ENCODE data around the gene PLA2G12A.
"Not testable (repeated sequence)": the region's sequence is repeated elsewhere in the genome, so short reads cannot be mapped to it uniquely, and the experiment has no call there.

Gene PLA2G12A

DNA sequence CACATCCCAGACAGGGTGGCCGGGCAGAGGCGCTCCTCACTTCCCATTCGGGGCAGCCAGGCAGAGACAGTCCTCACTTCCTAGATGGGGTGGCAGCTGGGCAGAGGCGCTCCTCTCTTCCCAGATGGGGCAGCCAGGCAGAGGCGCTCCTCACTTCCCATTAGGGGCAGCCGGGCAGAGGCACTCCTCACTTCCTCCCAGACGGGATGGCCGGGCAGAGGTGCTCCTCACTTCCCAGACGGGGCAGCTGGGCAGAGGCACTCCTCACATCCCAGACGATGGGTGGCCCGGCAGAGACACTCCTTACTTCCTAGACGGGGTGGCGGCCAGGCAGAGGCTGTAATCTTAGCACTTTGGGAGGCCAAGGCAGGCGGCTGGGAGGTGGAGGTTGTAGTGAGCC, 50.9 kb downstream of the PLA2G12A start:
- not testable (repeated sequence) for DNase-seq (ENCODE audit: low spot score)

- not testable (repeated sequence) for DNase-seq (ENCODE audit: low spot score)
Observed at GRCh38 chr4:109678472-109678871, 51.4 kb downstream of the PLA2G12A start.

DNA sequence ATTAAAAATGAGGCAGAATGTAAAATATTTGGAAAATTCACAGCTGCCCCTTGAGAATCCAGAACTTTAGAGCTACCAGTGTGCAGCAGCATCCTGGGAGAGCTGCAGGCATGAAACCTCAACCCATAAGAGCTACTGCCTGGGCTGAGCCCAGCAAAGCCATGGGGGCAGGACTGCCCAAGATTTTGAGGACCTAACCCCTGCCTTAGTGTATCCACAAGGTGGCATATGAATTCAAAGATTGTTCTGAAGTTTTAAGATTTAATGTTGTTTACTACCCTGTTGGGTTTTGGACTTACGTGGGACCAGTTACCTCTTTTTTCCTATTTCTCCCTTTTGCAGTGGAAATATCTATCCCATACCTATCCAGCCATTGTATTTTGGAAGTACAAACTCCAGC, 53.0 kb downstream of the PLA2G12A start:
- DNase-seq (ENCODE audit: low spot score) = no peak

DNA sequence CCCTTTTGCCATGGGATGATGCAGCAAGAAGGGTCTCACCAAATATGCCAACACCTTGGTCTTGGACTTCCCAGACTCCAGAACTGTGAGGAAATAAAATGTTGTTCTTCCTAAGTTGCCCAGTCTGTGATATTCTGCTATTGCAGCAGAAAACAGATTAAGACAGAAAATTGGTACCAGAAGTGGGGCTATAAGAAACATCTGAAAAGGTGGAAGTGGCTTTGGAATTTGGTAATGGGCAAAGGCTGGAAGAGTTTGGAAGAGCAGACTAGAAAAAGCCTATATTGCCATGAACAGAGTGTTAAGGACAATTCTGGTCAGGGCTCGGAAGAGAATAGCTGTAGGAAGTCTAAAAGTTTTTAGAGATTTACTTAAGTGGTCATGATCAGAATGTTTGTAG, 54.0 kb downstream of the PLA2G12A start:
- no peak for DNase-seq (ENCODE audit: low spot score)

GRCh38 chr4:109675181-109675580, 54.7 kb downstream of the PLA2G12A start:
- no peak for DNase-seq (ENCODE audit: low spot score)

- no peak for DNase-seq (ENCODE audit: low spot score)
Observed at GRCh38 chr4:109673303-109673702, 56.6 kb downstream of the PLA2G12A start.

- no peak for DNase-seq (ENCODE audit: low spot score)
Observed at GRCh38 chr4:109672169-109672930, 57.5 kb downstream of the PLA2G12A start.

DNA sequence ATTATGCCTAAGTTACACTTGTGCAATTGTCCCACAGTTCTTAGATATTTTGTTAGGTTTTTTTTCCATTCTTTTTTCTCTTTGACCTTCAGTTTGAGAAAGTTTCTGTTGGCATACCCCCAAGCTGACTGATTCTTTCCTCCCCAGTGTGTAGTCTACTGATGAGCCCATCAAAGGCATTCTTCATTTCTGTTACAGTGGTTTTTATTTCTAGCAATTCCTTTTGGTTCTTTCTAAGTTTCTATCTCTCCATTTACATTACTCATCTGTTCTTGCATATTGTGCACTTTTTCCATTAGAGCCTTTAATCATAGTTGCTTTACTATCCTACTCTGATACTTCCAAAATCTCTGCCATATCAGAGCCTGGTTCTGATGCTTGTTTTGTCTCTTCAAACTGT, 58.5 kb downstream of the PLA2G12A start:
- DNase-seq (ENCODE audit: low spot score) = no peak

GRCh38 chr4:109665783-109666485, 63.9 kb downstream of the PLA2G12A start:
- no peak for DNase-seq (ENCODE audit: low spot score)

DNA sequence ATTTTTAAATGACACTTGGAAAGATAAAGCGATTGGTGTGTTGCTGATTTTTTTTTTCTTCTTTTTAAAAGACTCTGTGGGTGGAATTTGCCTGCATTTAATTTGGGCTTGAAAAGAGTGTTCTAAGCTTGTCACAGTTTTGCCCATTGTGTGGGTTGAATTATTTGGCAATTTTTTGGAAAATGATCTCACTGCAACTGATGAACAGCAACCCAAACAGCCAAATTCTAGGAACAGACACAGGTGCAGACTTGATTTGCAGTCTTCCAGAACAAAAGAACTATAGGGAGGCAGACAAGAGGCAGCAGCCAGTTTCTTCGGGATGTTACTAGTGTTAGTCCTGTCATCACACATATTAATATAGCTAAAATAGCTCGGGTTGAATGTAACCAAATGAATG, 67.1 kb downstream of the PLA2G12A start:
- no peak for DNase-seq (ENCODE audit: low spot score)

- DNase-seq (ENCODE audit: low spot score) = no peak
Observed at GRCh38 chr4:109662116-109662515, 67.8 kb downstream of the PLA2G12A start.
